Astrocyte of the hippocampus (primary cell): ENCODE results near the gene DGAT2.
"Not testable (repeated sequence)": the region's sequence is repeated elsewhere in the genome, so short reads cannot be mapped to it uniquely, and the experiment has no call there.

Experiments used
- DNase-seq: peaks from one replicate; pipeline ENCODE4 v3.0.0; 2011; ENCODE audit warnings: low read depth, low spot score

DGAT2 gene

GRCh38 chr11:75768112-75768908 is at the start of gene DGAT2:
DGAT2 (plus strand) TSS chr11:75768778; CDS start chr11:75768992, 214 bp downstream.
- DNase-seq: peak; percentile 89

GRCh38 chr11:75719340-75720239 is 49.0 kb upstream of the DGAT2 start:
- no peak for DNase-seq

GRCh38 chr11:75720639-75721038 is 47.9 kb upstream of the DGAT2 start:
- no peak for DNase-seq

- no peak for DNase-seq
Measured at GRCh38 chr11:75721852-75722668, 46.5 kb upstream of the DGAT2 start.

GRCh38 chr11:75722669-75723042 is 45.9 kb upstream of the DGAT2 start:
- no peak for DNase-seq

- no peak for DNase-seq
Measured at GRCh38 chr11:75725547-75726320, 42.8 kb upstream of the DGAT2 start.

GRCh38 chr11:75728992-75729391 is 39.6 kb upstream of the DGAT2 start:
- no peak for DNase-seq

GRCh38 chr11:75731095-75731494 is 37.5 kb upstream of the DGAT2 start:
- no peak for DNase-seq

- DNase-seq: no peak
Measured at GRCh38 chr11:75733071-75733430, 35.5 kb upstream of the DGAT2 start.

GRCh38 chr11:75733431-75734107 is 35.0 kb upstream of the DGAT2 start:
- peak; percentile 71 for DNase-seq

GRCh38 chr11:75734491-75735180 is 33.9 kb upstream of the DGAT2 start:
- DNase-seq: no peak

GRCh38 chr11:75735181-75735845 is 33.3 kb upstream of the DGAT2 start:
- DNase-seq: no peak

- DNase-seq: no peak
Measured at GRCh38 chr11:75737314-75737713, 31.3 kb upstream of the DGAT2 start.

- DNase-seq: no peak
Measured at GRCh38 chr11:75740681-75741080, 27.9 kb upstream of the DGAT2 start.

- not testable (repeated sequence) for DNase-seq
Measured at GRCh38 chr11:75743159-75743558, 25.4 kb upstream of the DGAT2 start.

- DNase-seq: no peak
Measured at GRCh38 chr11:75743711-75744563, 24.6 kb upstream of the DGAT2 start.

GRCh38 chr11:75745807-75746206 is 22.8 kb upstream of the DGAT2 start:
- DNase-seq: no peak

- not testable (repeated sequence) for DNase-seq
Measured at GRCh38 chr11:75748729-75749273, 19.8 kb upstream of the DGAT2 start.
